HG03159 (cell line): ENCODE data around the gene EPS8L3.
"Not testable (repeated sequence)": the region's sequence is repeated elsewhere in the genome, so short reads cannot be mapped to it uniquely, and the experiment has no call there.

Source experiments
- ATAC-seq: cut with Tn5 transposase; IDR thresholded peaks from one replicate; pipeline ENCODE4 v1.9.1; 2021; ENCODE audit warnings: mild to moderate bottlenecking, moderate library complexity; ENCODE audit not compliant: unreplicated experiment

The EPS8L3 gene

GRCh38 chr1:109780982-109781381 lies 17.3 kb upstream of the EPS8L3 start:
- no peak for ATAC-seq

GRCh38 chr1:109777980-109778625 lies 14.4 kb upstream of the EPS8L3 start:
- ATAC-seq: no peak

- ATAC-seq: no peak
Observed at GRCh38 chr1:109777436-109777835, 13.7 kb upstream of the EPS8L3 start.

- ATAC-seq: peak; percentile 61
Observed at GRCh38 chr1:109776911-109777310, 13.2 kb upstream of the EPS8L3 start.

GRCh38 chr1:109776206-109776835 lies 12.6 kb upstream of the EPS8L3 start:
- no peak for ATAC-seq

- no peak for ATAC-seq
Observed at GRCh38 chr1:109775398-109775797, 11.7 kb upstream of the EPS8L3 start.

- ATAC-seq: no peak
Observed at GRCh38 chr1:109773900-109774485, 10.3 kb upstream of the EPS8L3 start.

- peak; percentile 64 for ATAC-seq
Observed at GRCh38 chr1:109773203-109773899, 9.6 kb upstream of the EPS8L3 start.

GRCh38 chr1:109772658-109773202 lies 9.0 kb upstream of the EPS8L3 start:
- no peak for ATAC-seq

- no peak for ATAC-seq
Observed at GRCh38 chr1:109771712-109772657, 8.3 kb upstream of the EPS8L3 start.

- ATAC-seq: no peak
Observed at GRCh38 chr1:109770331-109771095, 6.8 kb upstream of the EPS8L3 start.

GRCh38 chr1:109769330-109770078 lies 5.8 kb upstream of the EPS8L3 start:
- ATAC-seq: no peak

- no peak for ATAC-seq
Observed at GRCh38 chr1:109768820-109769219, 5.1 kb upstream of the EPS8L3 start.

GRCh38 chr1:109768335-109768650 lies 4.6 kb upstream of the EPS8L3 start:
- ATAC-seq: no peak

GRCh38 chr1:109767637-109768334 lies 4.1 kb upstream of the EPS8L3 start:
- ATAC-seq: no peak

GRCh38 chr1:109766991-109767636 lies 3.4 kb upstream of the EPS8L3 start:
- not testable (repeated sequence) for ATAC-seq

- ATAC-seq: no peak
Observed at GRCh38 chr1:109765896-109766615, 2.3 kb upstream of the EPS8L3 start.
